K562 (cell line): ENCODE data around the gene MYOZ3. TPM values are rescaled to one million over a fixed set of nuclear protein-coding genes. Genes with fewer than 3 reads are reported as not detected.
A peak's percentile ranks its signal among the peaks of the same experiment; 100 is the strongest.

Experiments
- BRD9 ChIP-seq: fragments of 450-650 bp; IDR thresholded peaks from 2 replicates; pipeline ENCODE4 v1.6.1; 2018; ENCODE audit warnings: low read depth; ENCODE audit not compliant: partially characterized antibody
- CBFA2T2 ChIP-seq: fragments of 450-650 bp; conservative IDR thresholded peaks from 2 replicates; pipeline ENCODE4 v1.6.1; 2017; ENCODE audit warnings: mild to moderate bottlenecking
- CBX2 ChIP-seq: fragments of 200-600 bp; sonication (generic); IDR thresholded peaks from one replicate; pipeline ENCODE4 v1.6.1; 2012; ENCODE audit warnings: mild to moderate bottlenecking, low read length, inconsistent platforms; ENCODE audit not compliant: insufficient read depth, poor library complexity, severe bottlenecking
- DPF2 ChIP-seq: fragments of 450-650 bp; IDR thresholded peaks from 2 replicates; pipeline ENCODE4 v1.6.1; 2016
- GABPB1 ChIP-seq: sonication (generic); formaldehyde crosslinking; IDR thresholded peaks from 2 replicates; pipeline ENCODE4 v1.8.0; 2022; ENCODE audit warnings: mild to moderate bottlenecking, missing genetic modification reagents
- MTA2 ChIP-seq: fragments of 450-650 bp; IDR thresholded peaks from 2 replicates; pipeline ENCODE4 v1.6.1; 2016; ENCODE audit warnings: low read depth
- NFE2 ChIP-seq: IDR thresholded peaks from 2 replicates; pipeline ENCODE4 v1.6.1; 2014; ENCODE audit warnings: antibody characterized with exemption, low read depth
- NFXL1 ChIP-seq: fragments of 450-650 bp; formaldehyde crosslinking; IDR thresholded peaks from 2 replicates; pipeline ENCODE4 v1.4.0; 2021; ENCODE audit warnings: mild to moderate bottlenecking
- PHB2 ChIP-seq: fragments of 450-650 bp; IDR thresholded peaks from 2 replicates; pipeline ENCODE4 v1.6.1; 2017; ENCODE audit warnings: low read depth
- PHTF2 ChIP-seq: fragments of 250-450 bp; sonication (Bioruptor Pico); IDR thresholded peaks from 2 replicates; pipeline ENCODE4 v1.5.0; 2021; ENCODE audit warnings: mild to moderate bottlenecking
- SNIP1 ChIP-seq: fragments of 450-650 bp; IDR thresholded peaks from 2 replicates; pipeline ENCODE4 v1.7.1; 2017; ENCODE audit warnings: low read depth, mild to moderate bottlenecking
- STAG1 ChIP-seq: sonication (generic); formaldehyde crosslinking; IDR thresholded peaks from 2 replicates; pipeline ENCODE4 v1.5.0; 2020; ENCODE audit warnings: missing genetic modification reagents, borderline replicate concordance
- TRIM24 ChIP-seq, 2 experiments: fragments of 450-650 bp; IDR thresholded peaks; 2 replicates each; pipeline ENCODE4 v1.6.1; 2016
- YY1 ChIP-seq, 3 experiments: IDR thresholded peaks; 2 replicates each; pipeline ENCODE4 v1.6.1; 2011; ENCODE audit warnings: low read length in 2 of 3, mild to moderate bottlenecking in 2 of 3, moderate library complexity in 2 of 3, borderline replicate concordance in 1 of 3, control low read depth in 1 of 3, low read depth in 1 of 3; ENCODE audit not compliant: insufficient read depth in 3 of 3, insufficient replicate concordance in 2 of 3, control insufficient read depth in 1 of 3, insufficient read length in 1 of 3; ENCODE audit errors: extremely low read depth in 1 of 3
- ZNF561 ChIP-seq: fragments of 450-650 bp; formaldehyde crosslinking; conservative IDR thresholded peaks from 2 replicates; pipeline ENCODE4 v1.4.0; 2020; ENCODE audit warnings: mild to moderate bottlenecking, moderate library complexity
- ZNF79 ChIP-seq: fragments of 250-450 bp; sonication (Bioruptor Pico); IDR thresholded peaks from 2 replicates; pipeline ENCODE4 v1.4.0; 2020; ENCODE audit warnings: low read depth, mild to moderate bottlenecking, moderate library complexity
- polyA plus RNA-seq, 8 experiments: library from polyadenylated mRNA; depleted of rRNA in 4 of 8; stranded (reverse) in 5 of 8; unstranded in 3 of 8; fragments of >200 nt; fragmentation: Nextera tagmentation in 2 of 8; fragmentation: Illumina TruSeq in 1 of 8; extraction: Ambion mirVana in 2 of 8; extraction: Trizol in 1 of 8; gene quantifications; 2 replicates each; pipeline versions ENCODE4 v1.2.1 to v1.2.3, GENCODE V29; 2011 to 2014; ENCODE audit warnings: inconsistent platforms in 1 of 8, missing spikeins in 1 of 8
- total RNA-seq, 7 experiments: library from RNA; depleted of rRNA in 6 of 7; stranded (reverse); fragments of >200 nt in 6 of 7; fragmentation: Illumina TruSeq in 2 of 7; extraction: Trizol in 2 of 7; gene quantifications; 2 replicates each; pipeline versions ENCODE4 v1.2.1 to v1.2.3, GENCODE V29; 2011 to 2021; ENCODE audit warnings: low replicate concordance in 1 of 7
- TF ChIP-seq, protein P1 (sequence below): fragments of 150-350 bp; IDR thresholded peaks from 2 replicates; pipeline ENCODE4 v1.6.1; 2014; ENCODE audit warnings: low read depth, mild to moderate bottlenecking, low read length, borderline replicate concordance
- TF ChIP-seq, protein P2 (sequence below): sonication (generic); formaldehyde crosslinking; IDR thresholded peaks from 2 replicates; pipeline ENCODE4 v1.8.0; 2022; ENCODE audit warnings: mild to moderate bottlenecking, missing genetic modification reagents
- TF ChIP-seq, protein P3 (sequence below): fragments of 250-450 bp; sonication (Bioruptor Pico); IDR thresholded peaks from 2 replicates; pipeline ENCODE4 v1.5.0; 2021

Gene MYOZ3
- total and polyA plus RNA-seq, 9 of the 15 experiments (the other 6 are each of a cell fraction or from before 2014, with no cell fraction given) = not detected

GRCh38 chr5:150640311-150641005 lies 20.6 kb upstream of the MYOZ3 start, which contains the start of gene SYNPO (continued):
- TF ChIP-seq, protein P1, sequence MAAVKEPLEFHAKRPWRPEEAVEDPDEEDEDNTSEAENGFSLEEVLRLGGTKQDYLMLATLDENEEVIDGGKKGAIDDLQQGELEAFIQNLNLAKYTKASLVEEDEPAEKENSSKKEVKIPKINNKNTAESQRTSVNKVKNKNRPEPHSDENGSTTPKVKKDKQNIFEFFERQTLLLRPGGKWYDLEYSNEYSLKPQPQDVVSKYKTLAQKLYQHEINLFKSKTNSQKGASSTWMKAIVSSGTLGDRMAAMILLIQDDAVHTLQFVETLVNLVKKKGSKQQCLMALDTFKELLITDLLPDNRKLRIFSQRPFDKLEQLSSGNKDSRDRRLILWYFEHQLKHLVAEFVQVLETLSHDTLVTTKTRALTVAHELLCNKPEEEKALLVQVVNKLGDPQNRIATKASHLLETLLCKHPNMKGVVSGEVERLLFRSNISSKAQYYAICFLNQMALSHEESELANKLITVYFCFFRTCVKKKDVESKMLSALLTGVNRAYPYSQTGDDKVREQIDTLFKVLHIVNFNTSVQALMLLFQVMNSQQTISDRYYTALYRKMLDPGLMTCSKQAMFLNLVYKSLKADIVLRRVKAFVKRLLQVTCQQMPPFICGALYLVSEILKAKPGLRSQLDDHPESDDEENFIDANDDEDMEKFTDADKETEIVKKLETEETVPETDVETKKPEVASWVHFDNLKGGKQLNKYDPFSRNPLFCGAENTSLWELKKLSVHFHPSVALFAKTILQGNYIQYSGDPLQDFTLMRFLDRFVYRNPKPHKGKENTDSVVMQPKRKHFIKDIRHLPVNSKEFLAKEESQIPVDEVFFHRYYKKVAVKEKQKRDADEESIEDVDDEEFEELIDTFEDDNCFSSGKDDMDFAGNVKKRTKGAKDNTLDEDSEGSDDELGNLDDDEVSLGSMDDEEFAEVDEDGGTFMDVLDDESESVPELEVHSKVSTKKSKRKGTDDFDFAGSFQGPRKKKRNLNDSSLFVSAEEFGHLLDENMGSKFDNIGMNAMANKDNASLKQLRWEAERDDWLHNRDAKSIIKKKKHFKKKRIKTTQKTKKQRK = no peak
- TF ChIP-seq DPF2 (peak; percentile 86), NFE2 (peak; percentile 79), MTA2 (peak; percentile 16; the same call in 1 of the 2 replicates), STAG1 (CRISPR knock-in tag) (no peak), NFXL1 (no peak), ZNF79 (CRISPR knock-in tag) (no peak), GABPB1 (CRISPR knock-in tag) (no peak), PHTF2 (CRISPR knock-in tag) (no peak), ZNF561 (CRISPR knock-in tag) (no peak), TRIM24 (IDR thresholded peaks at IDR 0.05) (peak; percentile 61 to 81; a peak in 3 of 4 replicates), YY1 (IDR thresholded peaks at IDR 0.05; ENCODE audit: borderline replicate concordance in 1 of 3, control insufficient read depth in 1 of 3, extremely low read depth in 1 of 3, insufficient read depth in 3 of 3, insufficient read length in 1 of 3, insufficient replicate concordance in 2 of 3, low read depth in 1 of 3, low read length in 2 of 3) (peak in 2 of 3 experiments; percentile 16 to 67), CBFA2T2 (peak; percentile 51), BRD9 (no peak), SNIP1 (no peak), CBX2 (no peak), PHB2 (no peak)
- TF ChIP-seq, protein P2, sequence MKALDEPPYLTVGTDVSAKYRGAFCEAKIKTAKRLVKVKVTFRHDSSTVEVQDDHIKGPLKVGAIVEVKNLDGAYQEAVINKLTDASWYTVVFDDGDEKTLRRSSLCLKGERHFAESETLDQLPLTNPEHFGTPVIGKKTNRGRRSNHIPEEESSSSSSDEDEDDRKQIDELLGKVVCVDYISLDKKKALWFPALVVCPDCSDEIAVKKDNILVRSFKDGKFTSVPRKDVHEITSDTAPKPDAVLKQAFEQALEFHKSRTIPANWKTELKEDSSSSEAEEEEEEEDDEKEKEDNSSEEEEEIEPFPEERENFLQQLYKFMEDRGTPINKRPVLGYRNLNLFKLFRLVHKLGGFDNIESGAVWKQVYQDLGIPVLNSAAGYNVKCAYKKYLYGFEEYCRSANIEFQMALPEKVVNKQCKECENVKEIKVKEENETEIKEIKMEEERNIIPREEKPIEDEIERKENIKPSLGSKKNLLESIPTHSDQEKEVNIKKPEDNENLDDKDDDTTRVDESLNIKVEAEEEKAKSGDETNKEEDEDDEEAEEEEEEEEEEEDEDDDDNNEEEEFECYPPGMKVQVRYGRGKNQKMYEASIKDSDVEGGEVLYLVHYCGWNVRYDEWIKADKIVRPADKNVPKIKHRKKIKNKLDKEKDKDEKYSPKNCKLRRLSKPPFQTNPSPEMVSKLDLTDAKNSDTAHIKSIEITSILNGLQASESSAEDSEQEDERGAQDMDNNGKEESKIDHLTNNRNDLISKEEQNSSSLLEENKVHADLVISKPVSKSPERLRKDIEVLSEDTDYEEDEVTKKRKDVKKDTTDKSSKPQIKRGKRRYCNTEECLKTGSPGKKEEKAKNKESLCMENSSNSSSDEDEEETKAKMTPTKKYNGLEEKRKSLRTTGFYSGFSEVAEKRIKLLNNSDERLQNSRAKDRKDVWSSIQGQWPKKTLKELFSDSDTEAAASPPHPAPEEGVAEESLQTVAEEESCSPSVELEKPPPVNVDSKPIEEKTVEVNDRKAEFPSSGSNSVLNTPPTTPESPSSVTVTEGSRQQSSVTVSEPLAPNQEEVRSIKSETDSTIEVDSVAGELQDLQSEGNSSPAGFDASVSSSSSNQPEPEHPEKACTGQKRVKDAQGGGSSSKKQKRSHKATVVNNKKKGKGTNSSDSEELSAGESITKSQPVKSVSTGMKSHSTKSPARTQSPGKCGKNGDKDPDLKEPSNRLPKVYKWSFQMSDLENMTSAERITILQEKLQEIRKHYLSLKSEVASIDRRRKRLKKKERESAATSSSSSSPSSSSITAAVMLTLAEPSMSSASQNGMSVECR = 0 out of 2 replicates have a peak, but pooled peaks have one; percentile 41
- TF ChIP-seq, protein P3, sequence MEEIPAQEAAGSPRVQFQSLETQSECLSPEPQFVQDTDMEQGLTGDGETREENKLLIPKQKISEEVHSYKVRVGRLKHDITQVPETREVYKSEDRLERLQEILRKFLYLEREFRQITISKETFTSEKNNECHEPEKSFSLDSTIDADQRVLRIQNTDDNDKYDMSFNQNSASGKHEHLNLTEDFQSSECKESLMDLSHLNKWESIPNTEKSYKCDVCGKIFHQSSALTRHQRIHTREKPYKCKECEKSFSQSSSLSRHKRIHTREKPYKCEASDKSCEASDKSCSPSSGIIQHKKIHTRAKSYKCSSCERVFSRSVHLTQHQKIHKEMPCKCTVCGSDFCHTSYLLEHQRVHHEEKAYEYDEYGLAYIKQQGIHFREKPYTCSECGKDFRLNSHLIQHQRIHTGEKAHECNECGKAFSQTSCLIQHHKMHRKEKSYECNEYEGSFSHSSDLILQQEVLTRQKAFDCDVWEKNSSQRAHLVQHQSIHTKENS (CRISPR knock-in tag) = no peak
